ENCODE data around the gene OR51B4. TPM values are rescaled to one million over a fixed set of nuclear protein-coding genes. Genes with fewer than 3 reads are reported as not detected.

The OR51B4 gene
- total RNA-seq, 1 experiment from 2014 or later: 0.11 TPM

DNA sequence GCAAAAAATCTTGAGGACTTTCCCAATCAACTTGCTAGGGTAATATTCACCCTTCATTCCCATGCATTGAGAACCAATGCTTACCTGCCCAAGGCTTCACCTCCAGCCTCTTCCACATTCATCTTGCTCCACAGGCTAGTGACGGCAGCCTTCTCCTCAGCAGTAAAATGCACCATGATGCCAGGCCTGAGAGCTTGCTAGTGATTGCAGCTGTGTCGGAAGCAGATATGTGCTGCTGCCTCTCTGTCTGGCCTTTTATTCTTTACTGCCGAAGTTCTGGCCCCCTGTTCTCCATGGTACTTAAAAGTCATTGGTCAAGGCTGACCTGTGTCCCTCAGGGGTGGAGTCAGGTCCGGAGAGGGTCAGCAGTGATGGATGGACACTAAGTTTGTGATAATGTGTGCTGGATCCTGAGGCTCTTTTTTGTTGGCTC, 32.0 kb downstream of the OR51B4 start, which contains the start of gene HBE1:
Gene HBE1, minus strand, starts transcription at position 231 of the 433 bp plus-strand sequence. Its CDS starts 55 bp downstream, at position 176.
- no peaks in the 10 kb centered on the region for H3K36me3 ChIP-seq (ENCODE audit: low read depth, low read length)
- H3K79me2 ChIP-seq (ENCODE audit: low read length): no peaks in the 10 kb centered on the region
- TF ChIP-seq, protein P1, sequence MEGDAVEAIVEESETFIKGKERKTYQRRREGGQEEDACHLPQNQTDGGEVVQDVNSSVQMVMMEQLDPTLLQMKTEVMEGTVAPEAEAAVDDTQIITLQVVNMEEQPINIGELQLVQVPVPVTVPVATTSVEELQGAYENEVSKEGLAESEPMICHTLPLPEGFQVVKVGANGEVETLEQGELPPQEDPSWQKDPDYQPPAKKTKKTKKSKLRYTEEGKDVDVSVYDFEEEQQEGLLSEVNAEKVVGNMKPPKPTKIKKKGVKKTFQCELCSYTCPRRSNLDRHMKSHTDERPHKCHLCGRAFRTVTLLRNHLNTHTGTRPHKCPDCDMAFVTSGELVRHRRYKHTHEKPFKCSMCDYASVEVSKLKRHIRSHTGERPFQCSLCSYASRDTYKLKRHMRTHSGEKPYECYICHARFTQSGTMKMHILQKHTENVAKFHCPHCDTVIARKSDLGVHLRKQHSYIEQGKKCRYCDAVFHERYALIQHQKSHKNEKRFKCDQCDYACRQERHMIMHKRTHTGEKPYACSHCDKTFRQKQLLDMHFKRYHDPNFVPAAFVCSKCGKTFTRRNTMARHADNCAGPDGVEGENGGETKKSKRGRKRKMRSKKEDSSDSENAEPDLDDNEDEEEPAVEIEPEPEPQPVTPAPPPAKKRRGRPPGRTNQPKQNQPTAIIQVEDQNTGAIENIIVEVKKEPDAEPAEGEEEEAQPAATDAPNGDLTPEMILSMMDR (conservative IDR thresholded peaks at IDR 0.05; ENCODE audit: low read depth, low read length): no peak
- no peak for TF ChIP-seq EZH2phosphoT487 (IDR thresholded peaks at IDR 0.05; ENCODE audit: borderline replicate concordance, low read length)
- no peak for TF ChIP-seq EZH2 (IDR thresholded peaks at IDR 0.05; ENCODE audit: low read length, unreplicated experiment)
- H2AFZ ChIP-seq (ENCODE audit: low read length): no peak within 1 kb of the TSS
- no peak within 1 kb of the TSS for H3K9ac ChIP-seq (ENCODE audit: low read length)
- BruUV-seq (replicated peaks): no TSS peak
- no peaks in the 10 kb centered on the region for H3K27me3 ChIP-seq (ENCODE audit: low read length)
- intact Hi-C loops (cut with micrococcal nuclease): no loop called here
- H3K9me2 ChIP-seq (replicated peaks; ENCODE audit: low read length): no peaks in the 10 kb centered on the region
- H3K4me1 ChIP-seq (ENCODE audit: insufficient read depth, low read length): no peaks in the 10 kb centered on the region
- H3F3A ChIP-seq (ENCODE audit: low read length, unreplicated experiment): no peaks in the 10 kb centered on the region
- H4K20me1 ChIP-seq (ENCODE audit: low read length): no peaks in the 10 kb centered on the region
- ChIA-PET CTCF (no interaction called here), POLR2A (ENCODE audit: unreplicated experiment) (no interaction called here)
- no peak within 1 kb of the TSS for H3K27ac ChIP-seq (ENCODE audit: low read length)
- no peak within 1 kb of the TSS for H3K4me3 ChIP-seq (ENCODE audit: low read length)
- H3K9me3 ChIP-seq (ENCODE audit: low read length): no peaks in the 10 kb centered on the region
- DNase-seq (no peak), ATAC-seq (no peak)
- no peak within 1 kb of the TSS for H3K4me2 ChIP-seq (ENCODE audit: low read length)

DNA sequence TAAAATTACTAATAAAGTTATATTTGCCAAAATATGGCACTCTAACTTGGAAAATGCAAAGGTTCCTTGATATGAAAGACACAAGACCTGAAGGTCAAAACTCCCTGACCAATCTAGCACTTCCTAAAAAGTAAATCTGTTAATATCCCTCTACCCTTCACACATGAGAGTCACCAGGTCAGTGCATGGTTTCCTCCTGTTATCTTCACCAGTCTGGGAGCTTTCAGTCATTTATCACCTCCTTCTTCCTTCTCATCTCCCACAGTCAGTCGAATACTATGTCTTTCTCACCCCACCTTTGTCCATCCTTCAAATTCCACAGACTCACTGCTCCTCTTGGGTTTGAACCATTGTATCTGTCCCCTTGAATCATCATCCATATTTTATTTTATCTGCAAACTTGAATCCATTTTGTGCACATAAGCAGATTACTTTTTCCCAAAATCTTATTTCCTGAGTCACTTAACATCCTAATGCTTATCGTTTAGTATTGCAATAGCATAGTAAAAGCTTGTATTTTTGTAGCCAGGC, 34.6 kb downstream of the OR51B4 start:
- Histone ChIP-seq H3K9me2 (replicated peaks; ENCODE audit: low read length) (no peaks in the 10 kb centered on the region), H3K36me3 (ENCODE audit: low read depth, low read length) (no peaks in the 10 kb centered on the region), H3K4me2 (ENCODE audit: low read length) (no peak overlapping the region), H3K27me3 (ENCODE audit: low read length) (no peaks in the 10 kb centered on the region), H4K20me1 (ENCODE audit: low read length) (no peaks in the 10 kb centered on the region), H3K79me2 (ENCODE audit: low read length) (no peaks in the 10 kb centered on the region), H3K9me3 (ENCODE audit: low read length) (no peaks in the 10 kb centered on the region), H3F3A (ENCODE audit: low read length, unreplicated experiment) (no peaks in the 10 kb centered on the region), H3K4me1 (ENCODE audit: insufficient read depth, low read length) (no peaks in the 10 kb centered on the region), H3K27ac (ENCODE audit: low read length) (no peak overlapping the region), H3K9ac (ENCODE audit: low read length) (no peak overlapping the region), H3K4me3 (ENCODE audit: low read length) (no peak overlapping the region), H2AFZ (ENCODE audit: low read length) (no peak overlapping the region)
- DNase-seq (no peak), ATAC-seq (no peak)
- TF ChIP-seq EZH2phosphoT487 (IDR thresholded peaks at IDR 0.05; ENCODE audit: borderline replicate concordance, low read length): no peak
- TF ChIP-seq, protein P1 (conservative IDR thresholded peaks at IDR 0.05; ENCODE audit: low read depth, low read length): no peak
- TF ChIP-seq EZH2 (IDR thresholded peaks at IDR 0.05; ENCODE audit: low read length, unreplicated experiment): no peak
- CTCF ChIA-PET: no interaction called here
- intact Hi-C loops (cut with micrococcal nuclease): no loop called here
- no TSS peak for BruUV-seq (replicated peaks)
- POLR2A ChIA-PET (ENCODE audit: unreplicated experiment): no interaction called here

DNA sequence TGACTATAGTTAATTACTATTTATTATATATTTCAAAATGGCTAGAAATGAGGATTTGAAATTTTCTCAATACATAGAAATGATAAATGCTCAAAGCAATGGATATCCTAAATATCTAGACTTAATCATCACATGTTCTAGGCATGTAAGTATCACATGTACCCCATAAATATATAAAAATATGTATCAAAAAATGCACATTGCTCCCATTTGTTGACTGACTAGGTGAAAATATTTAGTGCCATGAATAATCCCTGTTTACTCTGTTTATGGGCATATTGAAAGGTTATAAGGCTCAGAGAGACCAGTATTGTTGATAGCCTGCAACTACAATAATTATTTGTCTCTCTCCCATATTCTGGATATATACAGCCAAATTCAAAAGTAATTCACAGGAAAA, 35.1 kb downstream of the OR51B4 start:
- Histone ChIP-seq H3K4me1 (ENCODE audit: insufficient read depth, low read length) (no peaks in the 10 kb centered on the region), H3K27ac (ENCODE audit: low read length) (no peak overlapping the region), H3K9ac (ENCODE audit: low read length) (no peak overlapping the region), H3K27me3 (ENCODE audit: low read length) (no peaks in the 10 kb centered on the region), H4K20me1 (ENCODE audit: low read length) (no peaks in the 10 kb centered on the region), H3F3A (ENCODE audit: low read length, unreplicated experiment) (no peaks in the 10 kb centered on the region), H3K79me2 (ENCODE audit: low read length) (no peaks in the 10 kb centered on the region), H3K9me3 (ENCODE audit: low read length) (no peaks in the 10 kb centered on the region), H3K4me3 (ENCODE audit: low read length) (no peak overlapping the region), H3K4me2 (ENCODE audit: low read length) (no peak overlapping the region), H3K36me3 (ENCODE audit: low read depth, low read length) (no peaks in the 10 kb centered on the region), H3K9me2 (replicated peaks; ENCODE audit: low read length) (no peaks in the 10 kb centered on the region), H2AFZ (ENCODE audit: low read length) (no peak overlapping the region)
- ATAC-seq: no peak
- BruUV-seq (replicated peaks): no TSS peak
- CTCF ChIA-PET: no interaction called here
- POLR2A ChIA-PET (ENCODE audit: unreplicated experiment): no interaction called here
- intact Hi-C loops (cut with micrococcal nuclease): no loop called here
- TF ChIP-seq, protein P1 (conservative IDR thresholded peaks at IDR 0.05; ENCODE audit: low read depth, low read length): no peak
- TF ChIP-seq EZH2 (IDR thresholded peaks at IDR 0.05; ENCODE audit: low read length, unreplicated experiment): no peak
- no peak for TF ChIP-seq EZH2phosphoT487 (IDR thresholded peaks at IDR 0.05; ENCODE audit: borderline replicate concordance, low read length)
- DNase-seq: no peak
